AG09309 (cell line): ENCODE results near the gene PITPNB.

Experiments
- DNase-seq: peaks from one replicate; pipeline ENCODE4 v3.0.0-alpha.2; 2010; ENCODE audit warnings: low read depth
- H3K4me3 ChIP-seq: 2 replicates; pipeline ENCODE4 v1.5.1; 2011; ENCODE audit warnings: mild to moderate bottlenecking, low read depth, low read length, moderate library complexity; ENCODE audit not compliant: control insufficient read depth
- CTCF ChIP-seq: IDR thresholded peaks from 2 replicates; pipeline ENCODE4 v1.5.1; 2011; ENCODE audit warnings: mild to moderate bottlenecking, low read depth, low read length, inconsistent platforms; ENCODE audit not compliant: insufficient read depth, control insufficient read depth; ENCODE audit errors: missing control alignments

The PITPNB gene

GRCh38 chr22:27803841-27804415, 115.1 kb downstream of the PITPNB start:
- H3K4me3 ChIP-seq, result no peak overlapping the region
- no peak for TF ChIP-seq CTCF
- no peak for DNase-seq

DNA sequence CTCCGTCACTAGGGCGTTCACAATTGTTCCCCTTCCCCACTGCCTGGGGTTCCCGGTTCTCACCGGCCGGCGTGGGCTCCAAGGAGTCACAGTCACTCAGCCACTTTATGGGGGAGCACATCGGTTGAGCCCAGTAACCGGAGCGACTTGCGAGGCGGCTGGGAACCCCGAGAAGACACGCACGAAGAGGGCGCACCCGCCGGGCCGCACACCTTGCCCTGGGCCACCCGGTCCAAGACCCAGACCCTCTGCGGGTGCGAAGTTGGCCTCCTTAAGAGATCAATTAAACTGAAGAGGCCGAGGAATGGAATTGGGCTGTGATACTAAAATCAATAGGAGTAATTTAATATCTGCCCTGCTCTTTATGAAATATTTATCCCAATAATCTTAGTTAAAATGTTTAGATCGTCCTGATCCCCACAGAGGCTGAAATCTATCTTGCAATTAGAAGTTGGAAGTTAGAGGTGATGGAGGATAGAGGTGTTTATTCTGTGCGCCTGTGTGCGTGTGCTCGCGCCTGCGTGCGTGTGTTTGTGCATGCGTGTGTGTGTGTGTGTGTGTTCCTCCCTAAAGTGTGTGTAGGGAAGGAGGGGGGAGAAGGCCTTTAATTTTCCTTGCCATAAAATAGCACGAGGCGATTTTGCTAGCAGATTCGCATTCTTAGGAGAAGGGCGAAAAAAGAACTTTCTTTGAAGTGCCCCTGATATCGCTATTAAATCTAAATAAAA, 116.5 kb downstream of the PITPNB start:
- no peak for TF ChIP-seq CTCF
- H3K4me3 ChIP-seq, result peak overlapping the region; percentile 60
- DNase-seq, result no peak
